Caki2 (cell line): ENCODE measurements around the gene IZUMO3. TPM values are rescaled to one million over a fixed set of nuclear protein-coding genes. Genes with fewer than 3 reads are reported as not detected.
"Not testable (repeated sequence)": the region's sequence is repeated elsewhere in the genome, so short reads cannot be mapped to it uniquely, and the experiment has no call there.

Experiments used
- DNase-seq: peaks from one replicate; pipeline ENCODE4 v3.0.0-alpha.2; 2015; ENCODE audit warnings: low read depth
- in situ Hi-C: cut with HindIII; loops from 2 replicates; pipeline ENCODE4 v1.10.0; 2016; ENCODE audit warnings: low sequenced_read_pairs, low pct_unique_long_range_greater_than_20kb, mixed read lengths
- total RNA-seq: library from RNA; depleted of rRNA; stranded (reverse); fragments of >200 nt; shearing (Covaris generic); gene quantifications from 2 replicates; pipeline ENCODE4 v1.2.3, GENCODE V29; 2014; ENCODE audit warnings: low replicate concordance; rRNA removed

Gene IZUMO3
- total RNA-seq = not detected in 2 replicates

- in situ Hi-C loops = no loop called here
- no peak for DNase-seq
Observed at GRCh38 chr9:24545847-24546522, at the start of gene IZUMO3. Gene IZUMO3, minus strand, starts transcription at chr9:24545897. Its CDS starts 248 bp downstream, at chr9:24545649.

- in situ Hi-C loops = no loop called here
Observed at GRCh38 chr9:24594234-24594850, 48.6 kb upstream of the IZUMO3 start.

GRCh38 chr9:24590432-24590831, 44.7 kb upstream of the IZUMO3 start:
- DNase-seq = no peak
- in situ Hi-C loops = no loop called here

More at GRCh38 chr9:24594234-24594850, 48.6 kb upstream of the IZUMO3 start:
- no peak for DNase-seq

- DNase-seq = no peak
- in situ Hi-C loops = no loop called here
Observed at GRCh38 chr9:24587883-24588282, 42.2 kb upstream of the IZUMO3 start.

GRCh38 chr9:24582146-24583126, 36.7 kb upstream of the IZUMO3 start:
- in situ Hi-C loops = no loop called here
- no peak for DNase-seq

GRCh38 chr9:24580005-24580404, 34.3 kb upstream of the IZUMO3 start:
- in situ Hi-C loops, DNase-seq: not testable (repeated sequence)

- DNase-seq = no peak
- in situ Hi-C loops = no loop called here
Observed at GRCh38 chr9:24572406-24572805, 26.7 kb upstream of the IZUMO3 start.

GRCh38 chr9:24561957-24562356, 16.3 kb upstream of the IZUMO3 start:
- in situ Hi-C loops = no loop called here

GRCh38 chr9:24553183-24553552, 7.5 kb upstream of the IZUMO3 start:
- in situ Hi-C loops = no loop called here
- no peak for DNase-seq

More at GRCh38 chr9:24561957-24562356, 16.3 kb upstream of the IZUMO3 start:
- no peak for DNase-seq

- in situ Hi-C loops = no loop called here
- DNase-seq = no peak
Observed at GRCh38 chr9:24552526-24553182, 7.0 kb upstream of the IZUMO3 start.

- DNase-seq = no peak
- in situ Hi-C loops = no loop called here
Observed at GRCh38 chr9:24545285-24545684, 412 bp downstream of the IZUMO3 start.

- in situ Hi-C loops = no loop called here
- DNase-seq = no peak
Observed at GRCh38 chr9:24518545-24518944, 27.2 kb downstream of the IZUMO3 start.

- DNase-seq = no peak
- in situ Hi-C loops = no loop called here
Observed at GRCh38 chr9:24516463-24516862, 29.2 kb downstream of the IZUMO3 start.

- in situ Hi-C loops = no loop called here
- DNase-seq = no peak
Observed at GRCh38 chr9:24509850-24510249, 35.8 kb downstream of the IZUMO3 start.

- in situ Hi-C loops = no loop called here
- no peak for DNase-seq
Observed at GRCh38 chr9:24504521-24504920, 41.2 kb downstream of the IZUMO3 start.

- DNase-seq = no peak
- in situ Hi-C loops = no loop called here
Observed at GRCh38 chr9:24502206-24502937, 43.3 kb downstream of the IZUMO3 start.

- in situ Hi-C loops = no loop called here
- no peak for DNase-seq
Observed at GRCh38 chr9:24500761-24501160, 44.9 kb downstream of the IZUMO3 start.

GRCh38 chr9:24498632-24499031, 47.1 kb downstream of the IZUMO3 start:
- DNase-seq = no peak
- in situ Hi-C loops = no loop called here
